Glutamatergic neuron (in vitro differentiated cells): ENCODE data around the gene FHIT. TPM values are rescaled to one million over a fixed set of nuclear protein-coding genes. Genes with fewer than 3 reads are reported as not detected.

ENCODE experiments used
- DNase-seq: peaks from one replicate; pipeline ENCODE4 v3.0.0; 2022
- H3K27ac Mint-ChIP-seq: one replicate; pipeline ENCODE4 v1.8.0; 2020; ENCODE audit warnings: mild to moderate bottlenecking, mixed read lengths, inconsistent platforms; ENCODE audit not compliant: unreplicated experiment
- H3K27me3 Mint-ChIP-seq: one replicate; pipeline ENCODE4 v1.8.0; 2020; ENCODE audit warnings: mild to moderate bottlenecking, moderate library complexity, mixed read lengths, inconsistent platforms; ENCODE audit not compliant: unreplicated experiment
- H3K36me3 Mint-ChIP-seq: one replicate; pipeline ENCODE4 v1.8.0; 2020; ENCODE audit warnings: mild to moderate bottlenecking, mixed read lengths, inconsistent platforms; ENCODE audit not compliant: unreplicated experiment
- H3K4me1 Mint-ChIP-seq: one replicate; pipeline ENCODE4 v1.8.0; 2020; ENCODE audit warnings: mild to moderate bottlenecking, low read depth, mixed read lengths, inconsistent platforms; ENCODE audit not compliant: unreplicated experiment
- H3K4me3 Mint-ChIP-seq: one replicate; pipeline ENCODE4 v1.8.0; 2020; ENCODE audit warnings: mild to moderate bottlenecking, mixed read lengths, inconsistent platforms; ENCODE audit not compliant: unreplicated experiment
- H3K9me3 Mint-ChIP-seq: one replicate; pipeline ENCODE4 v1.8.0; 2020; ENCODE audit warnings: mild to moderate bottlenecking, moderate library complexity, mixed read lengths, inconsistent platforms; ENCODE audit not compliant: unreplicated experiment
- CTCF ChIP-seq: fragments of 200-600 bp; sonication (generic); IDR thresholded peaks from one replicate; pipeline ENCODE4 v1.5.0; 2021; ENCODE audit not compliant: partially characterized antibody, unreplicated experiment
- total RNA-seq: library from RNA; stranded (reverse); fragmentation: NEBNext Ultra II Directional; extraction: Animal tissue kit (Norgen Biotek cat#: 25700); gene quantifications from one replicate; pipeline ENCODE4 v1.2.1, GENCODE V29; 2021; ENCODE audit not compliant: unreplicated experiment

The FHIT gene
- total RNA-seq, 1 donor from 2014 or later: 15.2 TPM

- Mint-ChIP-seq H3K4me1 (no peaks in the 10 kb centered on the region), H3K4me3 (no peak overlapping the region), H3K9me3 (no peaks in the 10 kb centered on the region), H3K27ac (no peak overlapping the region), H3K36me3 (no peaks in the 10 kb centered on the region), H3K27me3 (no peaks in the 10 kb centered on the region)
- no peak for DNase-seq
- no peak for TF ChIP-seq CTCF
Measured at GRCh38 chr3:60303160-60303559, 948.1 kb downstream of the FHIT start.

GRCh38 chr3:60301142-60301541 is 950.1 kb downstream of the FHIT start:
- no peaks in the 10 kb centered on the region for H3K36me3 Mint-ChIP-seq
- no peak for DNase-seq
- no peak overlapping the region for H3K27ac Mint-ChIP-seq
- H3K27me3 Mint-ChIP-seq: no peaks in the 10 kb centered on the region
- H3K4me3 Mint-ChIP-seq: no peak overlapping the region
- no peaks in the 10 kb centered on the region for H3K9me3 Mint-ChIP-seq
- no peak for TF ChIP-seq CTCF
- no peaks in the 10 kb centered on the region for H3K4me1 Mint-ChIP-seq

- H3K27ac Mint-ChIP-seq: no peak overlapping the region
- H3K27me3 Mint-ChIP-seq: no peaks in the 10 kb centered on the region
- no peaks in the 10 kb centered on the region for H3K4me1 Mint-ChIP-seq
- no peak for TF ChIP-seq CTCF
- no peaks in the 10 kb centered on the region for H3K36me3 Mint-ChIP-seq
- no peak for DNase-seq
- no peak overlapping the region for H3K4me3 Mint-ChIP-seq
- H3K9me3 Mint-ChIP-seq: no peaks in the 10 kb centered on the region
Measured at GRCh38 chr3:60298141-60298540, 953.1 kb downstream of the FHIT start.

- H3K27me3 Mint-ChIP-seq: no peaks in the 10 kb centered on the region
- H3K4me3 Mint-ChIP-seq: no peak overlapping the region
- TF ChIP-seq CTCF: no peak
- H3K9me3 Mint-ChIP-seq: no peaks in the 10 kb centered on the region
- H3K36me3 Mint-ChIP-seq: no peaks in the 10 kb centered on the region
- no peak overlapping the region for H3K27ac Mint-ChIP-seq
- no peak for DNase-seq
- H3K4me1 Mint-ChIP-seq: no peaks in the 10 kb centered on the region
Measured at GRCh38 chr3:60294181-60294580, 957.1 kb downstream of the FHIT start.

- TF ChIP-seq CTCF: no peak
- no peak overlapping the region for H3K27ac Mint-ChIP-seq
- no peaks in the 10 kb centered on the region for H3K27me3 Mint-ChIP-seq
- no peaks in the 10 kb centered on the region for H3K36me3 Mint-ChIP-seq
- H3K4me3 Mint-ChIP-seq: no peak overlapping the region
- no peak for DNase-seq
- no peaks in the 10 kb centered on the region for H3K9me3 Mint-ChIP-seq
- H3K4me1 Mint-ChIP-seq: no peaks in the 10 kb centered on the region
Measured at GRCh38 chr3:60291115-60291514, 960.1 kb downstream of the FHIT start.
